Measurements from ENCODE around the gene MACROH2A1.

DNA sequence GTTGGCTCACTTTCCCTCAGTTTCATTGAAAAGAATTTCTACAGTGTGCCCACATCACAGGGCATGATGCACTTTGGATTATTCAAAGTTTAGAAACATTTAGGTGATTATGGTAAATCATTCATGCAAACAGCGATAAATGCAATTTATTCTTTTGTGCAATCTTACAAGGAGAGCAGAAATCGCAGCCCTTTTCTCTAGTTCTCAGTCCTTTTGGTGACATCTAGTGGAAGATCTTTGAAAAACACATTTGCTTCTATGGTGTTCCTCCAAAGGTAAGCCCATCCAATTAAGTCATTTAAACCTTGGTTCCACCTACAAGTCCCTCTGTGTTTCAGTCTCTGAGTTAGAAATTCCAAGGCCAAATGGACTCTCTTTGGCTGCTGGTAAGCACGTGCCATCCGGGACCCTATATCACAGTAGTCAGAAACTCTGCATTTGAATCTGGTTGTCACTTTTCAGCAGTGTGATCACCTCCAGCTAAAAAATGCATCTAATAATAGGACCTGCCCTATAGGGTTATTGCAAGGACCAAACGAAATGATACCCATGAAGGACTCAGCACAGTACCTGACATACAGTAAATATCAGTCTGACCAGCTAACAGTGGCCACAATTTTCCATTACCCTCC, 66.4 kb downstream of the MACROH2A1 start:
- peak; percentile 51 for TF ChIP-seq CTCF (IDR thresholded peaks at IDR 0.05; ENCODE audit: low read length)
- TF ChIP-seq EZH2 (optimal IDR thresholded peaks at IDR 0.05; ENCODE audit: low read depth, low read length) = no peak
